ENCODE results near the gene ATAT1. TPM values are rescaled to one million over a fixed set of nuclear protein-coding genes. Genes with fewer than 3 reads are reported as not detected.

The ATAT1 gene
- total and polyA plus RNA-seq, 10 of the 15 experiments (the other 5 are each of a cell fraction or from before 2014, with no cell fraction given), result 1.1 to 14.2 (median 6.9) TPM

- in situ Hi-C loops (cut with MboI), result no loop called here
- ATAC-seq (no peak), DNase-seq (ENCODE audit: low read depth, low spot score) (no peak), FAIRE-seq (no peak)
- no peaks in the 10 kb centered on the region for H3K9me3 ChIP-seq (replicated peaks; ENCODE audit: control insufficient read depth, insufficient read depth, low read length)
- ChIA-PET POLR2A (interaction anchor here (0.6 to 1.2 kb wide), 2 partner anchors 52 to 294 kb away, joined by 3 to 4 read pairs; no protein-coding TSS in a partner anchor), CTCF (interaction anchor here (0.8 to 1.4 kb wide), 4 partner anchors 54 to 183 kb away, joined by 3 to 4 read pairs (median 3); no protein-coding TSS in a partner anchor), SMC1A (ENCODE audit: uncharacterized antibody, unreplicated experiment) (no interaction called here), RAD21 (ENCODE audit: unreplicated experiment) (interaction anchor here (0.9 kb wide), 1 partner anchor 67 kb away, joined by 3 read pairs; no protein-coding TSS in a partner anchor)
- peaks cover 20 to 24% of the 10 kb centered on the region in 2 experiments for H3K36me3 ChIP-seq (ENCODE audit: control insufficient read depth in 2 of 2, insufficient read depth in 2 of 2, low read length in 1 of 2)
- H3K4me3 ChIP-seq, result no peak overlapping the region
- no peak overlapping the region for H3K9ac ChIP-seq (ENCODE audit: control insufficient read depth, insufficient read depth, low read length)
- no peak overlapping the region for H3K4me2 ChIP-seq (ENCODE audit: control insufficient read depth, insufficient read depth)
- H2AFZ ChIP-seq (ENCODE audit: control insufficient read depth, low read depth, low read length), result no peak overlapping the region
- intact Hi-C loops (cut with micrococcal nuclease; ENCODE audit: unreplicated experiment), result no loop called here
- no peaks in the 10 kb centered on the region for H3K27me3 ChIP-seq (replicated peaks in 1 of 2; ENCODE audit: control insufficient read depth in 2 of 2, insufficient read depth in 2 of 2, low read length in 1 of 2)
- H3K4me1 ChIP-seq (ENCODE audit: control insufficient read depth, insufficient read depth, low read length), result no peaks in the 10 kb centered on the region
- TSS peak; percentile 22 for BruUV-seq (replicated peaks)
- H3K79me2 ChIP-seq (ENCODE audit: control insufficient read depth, insufficient read depth, low read length), result no peaks in the 10 kb centered on the region
- H3K27ac ChIP-seq (ENCODE audit: control insufficient read depth, insufficient read depth), result no peak overlapping the region
- no peaks in the 10 kb centered on the region for H4K20me1 ChIP-seq (ENCODE audit: control insufficient read depth, insufficient read depth)
- WGBS (ENCODE audit: insufficient coverage, insufficient replicate concordance, low lambda C conversion rate, missing lambda C conversion rate), result 95% methylated on average over 34 of the region's 34 CpGs
- no peak for TF ChIP-seq YY1 (IDR thresholded peaks at IDR 0.05; ENCODE audit: low read depth, low read length)
- TF ChIP-seq RAD21 (IDR thresholded peaks at IDR 0.05; ENCODE audit: insufficient read depth, low read depth, low read length), result no peak
- no peak for TF ChIP-seq NFIC (IDR thresholded peaks at IDR 0.05; ENCODE audit: low read depth, low read length)
- TF ChIP-seq, protein P1, sequence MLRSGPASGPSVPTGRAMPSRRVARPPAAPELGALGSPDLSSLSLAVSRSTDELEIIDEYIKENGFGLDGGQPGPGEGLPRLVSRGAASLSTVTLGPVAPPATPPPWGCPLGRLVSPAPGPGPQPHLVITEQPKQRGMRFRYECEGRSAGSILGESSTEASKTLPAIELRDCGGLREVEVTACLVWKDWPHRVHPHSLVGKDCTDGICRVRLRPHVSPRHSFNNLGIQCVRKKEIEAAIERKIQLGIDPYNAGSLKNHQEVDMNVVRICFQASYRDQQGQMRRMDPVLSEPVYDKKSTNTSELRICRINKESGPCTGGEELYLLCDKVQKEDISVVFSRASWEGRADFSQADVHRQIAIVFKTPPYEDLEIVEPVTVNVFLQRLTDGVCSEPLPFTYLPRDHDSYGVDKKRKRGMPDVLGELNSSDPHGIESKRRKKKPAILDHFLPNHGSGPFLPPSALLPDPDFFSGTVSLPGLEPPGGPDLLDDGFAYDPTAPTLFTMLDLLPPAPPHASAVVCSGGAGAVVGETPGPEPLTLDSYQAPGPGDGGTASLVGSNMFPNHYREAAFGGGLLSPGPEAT (IDR thresholded peaks at IDR 0.05; ENCODE audit: low read depth), result no peak
- TF ChIP-seq ZBED1 (IDR thresholded peaks at IDR 0.05; ENCODE audit: borderline replicate concordance), result no peak
- no peak for TF ChIP-seq MXI1 (IDR thresholded peaks at IDR 0.05; ENCODE audit: low read depth, low read length)
- no peak for TF ChIP-seq MYB (IDR thresholded peaks at IDR 0.05; ENCODE audit: borderline replicate concordance, low read depth, low read length)
- TF ChIP-seq, protein P2, sequence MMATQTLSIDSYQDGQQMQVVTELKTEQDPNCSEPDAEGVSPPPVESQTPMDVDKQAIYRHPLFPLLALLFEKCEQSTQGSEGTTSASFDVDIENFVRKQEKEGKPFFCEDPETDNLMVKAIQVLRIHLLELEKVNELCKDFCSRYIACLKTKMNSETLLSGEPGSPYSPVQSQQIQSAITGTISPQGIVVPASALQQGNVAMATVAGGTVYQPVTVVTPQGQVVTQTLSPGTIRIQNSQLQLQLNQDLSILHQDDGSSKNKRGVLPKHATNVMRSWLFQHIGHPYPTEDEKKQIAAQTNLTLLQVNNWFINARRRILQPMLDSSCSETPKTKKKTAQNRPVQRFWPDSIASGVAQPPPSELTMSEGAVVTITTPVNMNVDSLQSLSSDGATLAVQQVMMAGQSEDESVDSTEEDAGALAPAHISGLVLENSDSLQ (IDR thresholded peaks at IDR 0.05), result no peak
- no peak for TF ChIP-seq DPF2 (IDR thresholded peaks at IDR 0.05)
- TF ChIP-seq CUX1 (IDR thresholded peaks at IDR 0.05; ENCODE audit: insufficient replicate concordance, low read depth, low read length), result no peak
- no peak for TF ChIP-seq EP300 (IDR thresholded peaks at IDR 0.05; ENCODE audit: borderline replicate concordance in 1 of 2, control insufficient read depth in 1 of 2, low read depth in 2 of 2, low read length in 2 of 2)
- no peak for TF ChIP-seq CREB1 (IDR thresholded peaks at IDR 0.05; ENCODE audit: low read depth)
- TF ChIP-seq SRF (IDR thresholded peaks at IDR 0.05; ENCODE audit: low read depth in 2 of 2, low read length in 2 of 2), result no peak
- TF ChIP-seq TCF7 (IDR thresholded peaks at IDR 0.05; ENCODE audit: borderline replicate concordance), result no peak
- no peak for TF ChIP-seq JUND (IDR thresholded peaks at IDR 0.05; ENCODE audit: low read depth, low read length)
- no peak for TF ChIP-seq ZSCAN29 (IDR thresholded peaks at IDR 0.05)
These were observed 38.5 kb downstream of the ATAT1 start for GRCh38 chr6:30664994-30665767.

All from GM12878 (cell line).